K562 (cell line): Measurements from ENCODE around the gene IQCK.

Source experiments
- MEIS2 ChIP-seq: fragments of 450-650 bp; IDR thresholded peaks from 2 replicates; pipeline ENCODE4 v1.6.1; 2014; ENCODE audit warnings: mild to moderate bottlenecking; ENCODE audit not compliant: partially characterized antibody
- ZNF12 ChIP-seq: sonication (generic); formaldehyde crosslinking; IDR thresholded peaks from 2 replicates; pipeline ENCODE4 v1.4.0; 2020; ENCODE audit warnings: mild to moderate bottlenecking, missing genetic modification reagents
- ZNF133 ChIP-seq: fragments of 250-450 bp; sonication (Bioruptor Pico); IDR thresholded peaks from 2 replicates; pipeline ENCODE4 v1.4.0; 2020; ENCODE audit warnings: mild to moderate bottlenecking
- ZNF3 ChIP-seq: fragments of 250-450 bp; sonication (Bioruptor Pico); IDR thresholded peaks from 2 replicates; pipeline ENCODE4 v1.5.0; 2021; ENCODE audit warnings: mild to moderate bottlenecking, moderate library complexity
- TF ChIP-seq, protein P1 (sequence below), 3 experiments: IDR thresholded peaks in 2 of 3; conservative IDR thresholded peaks in 1 of 3; 2 replicates each; pipeline ENCODE4 v1.5.1; 2011 to 2012; ENCODE audit warnings: low read length in 3 of 3, mild to moderate bottlenecking in 3 of 3, control low read depth in 2 of 3, improper control_type of control experiment in 1 of 3, inconsistent platforms in 1 of 3, low read depth in 1 of 3, mixed read lengths in 1 of 3, moderate library complexity in 1 of 3; ENCODE audit not compliant: insufficient read depth in 2 of 3

DNA sequence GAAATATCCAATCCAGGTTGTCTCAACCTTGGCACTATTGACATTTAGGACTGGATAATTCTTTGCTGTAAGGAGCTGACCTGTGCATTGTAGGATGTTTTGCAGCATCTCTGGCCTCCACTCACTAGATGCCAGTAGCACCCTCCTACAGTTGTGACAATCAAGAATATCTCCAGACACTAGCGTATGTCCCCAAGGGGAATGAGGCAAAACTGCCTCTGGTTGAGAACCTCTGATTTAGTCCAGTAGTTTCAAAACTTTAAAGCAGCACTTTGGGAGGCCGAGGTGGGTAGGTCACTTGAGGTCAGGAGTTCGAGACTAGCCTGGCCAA is 48.4 kb downstream of the IQCK start:
- TF ChIP-seq ZNF133, result no peak
- TF ChIP-seq, protein P1, sequence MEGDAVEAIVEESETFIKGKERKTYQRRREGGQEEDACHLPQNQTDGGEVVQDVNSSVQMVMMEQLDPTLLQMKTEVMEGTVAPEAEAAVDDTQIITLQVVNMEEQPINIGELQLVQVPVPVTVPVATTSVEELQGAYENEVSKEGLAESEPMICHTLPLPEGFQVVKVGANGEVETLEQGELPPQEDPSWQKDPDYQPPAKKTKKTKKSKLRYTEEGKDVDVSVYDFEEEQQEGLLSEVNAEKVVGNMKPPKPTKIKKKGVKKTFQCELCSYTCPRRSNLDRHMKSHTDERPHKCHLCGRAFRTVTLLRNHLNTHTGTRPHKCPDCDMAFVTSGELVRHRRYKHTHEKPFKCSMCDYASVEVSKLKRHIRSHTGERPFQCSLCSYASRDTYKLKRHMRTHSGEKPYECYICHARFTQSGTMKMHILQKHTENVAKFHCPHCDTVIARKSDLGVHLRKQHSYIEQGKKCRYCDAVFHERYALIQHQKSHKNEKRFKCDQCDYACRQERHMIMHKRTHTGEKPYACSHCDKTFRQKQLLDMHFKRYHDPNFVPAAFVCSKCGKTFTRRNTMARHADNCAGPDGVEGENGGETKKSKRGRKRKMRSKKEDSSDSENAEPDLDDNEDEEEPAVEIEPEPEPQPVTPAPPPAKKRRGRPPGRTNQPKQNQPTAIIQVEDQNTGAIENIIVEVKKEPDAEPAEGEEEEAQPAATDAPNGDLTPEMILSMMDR (IDR thresholded peaks at IDR 0.05 in 2 of 3, conservative IDR thresholded peaks at IDR 0.05 in 1 of 3; ENCODE audit: insufficient read depth in 2 of 3, low read depth in 1 of 3, low read length in 3 of 3), result no peak
- no peak for TF ChIP-seq MEIS2
- TF ChIP-seq ZNF12 (CRISPR knock-in tag), result no peak
- no peak for TF ChIP-seq ZNF3
